H1 (cell line): ENCODE data around the gene GARNL3. TPM values are rescaled to one million over a fixed set of nuclear protein-coding genes. Genes with fewer than 3 reads are reported as not detected.

ENCODE experiments used
- EGR1 ChIP-seq: IDR thresholded peaks from 2 replicates; pipeline ENCODE4 v1.6.1; 2011; ENCODE audit warnings: low read depth, low read length, borderline replicate concordance
- GTF2F1 ChIP-seq: IDR thresholded peaks from 2 replicates; pipeline ENCODE4 v1.6.1; 2012; ENCODE audit warnings: low read depth, low read length, improper control_type of control experiment, borderline replicate concordance
- RAD21 ChIP-seq, 2 experiments: IDR thresholded peaks in 1 of 2; conservative IDR thresholded peaks in 1 of 2; 2 replicates each; pipeline ENCODE4 v1.6.1; 2011; ENCODE audit warnings: low read depth in 2 of 2, low read length in 2 of 2, improper control_type of control experiment in 1 of 2, inconsistent platforms in 1 of 2, mild to moderate bottlenecking in 1 of 2, moderate library complexity in 1 of 2
- RXRA ChIP-seq: IDR thresholded peaks from 2 replicates; pipeline ENCODE4 v1.6.1; 2011; ENCODE audit warnings: low read depth, mild to moderate bottlenecking, low read length, moderate library complexity; ENCODE audit not compliant: insufficient read depth
- TCF12 ChIP-seq: IDR thresholded peaks from 2 replicates; pipeline ENCODE4 v1.6.1; 2011; ENCODE audit warnings: low read depth, mild to moderate bottlenecking, low read length
- USF2 ChIP-seq: IDR thresholded peaks from 2 replicates; pipeline ENCODE4 v1.6.1; 2011; ENCODE audit warnings: low read length, improper control_type of control experiment
- polyA plus RNA-seq, 7 experiments: library from polyadenylated mRNA; depleted of rRNA in 3 of 7; stranded (reverse) in 5 of 7; unstranded in 2 of 7; fragments of >200 nt in 5 of 7; fragments of 200-250 nt in 2 of 7; gene quantifications; 1 replicate in 5 of 7; 2 replicates in 1 of 7; 4 replicates in 1 of 7; pipeline versions ENCODE4 v1.2.1 to v1.2.3, GENCODE V29; 2011 to 2013; ENCODE audit warnings: missing spikeins in 2 of 7, mixed read lengths in 2 of 7
- total RNA-seq: library from RNA; stranded (reverse); fragmentation: NEBNext Ultra II Directional; extraction: Animal tissue kit (Norgen Biotek cat#: 25700); gene quantifications from 2 replicates; pipeline ENCODE4 v1.2.1, GENCODE V29; 2021

The GARNL3 gene
- total and polyA plus RNA-seq, 2 of the 8 experiments (the other 6 are each of a cell fraction or from before 2014, with no cell fraction given), result 6.5 to 18.3 TPM

DNA sequence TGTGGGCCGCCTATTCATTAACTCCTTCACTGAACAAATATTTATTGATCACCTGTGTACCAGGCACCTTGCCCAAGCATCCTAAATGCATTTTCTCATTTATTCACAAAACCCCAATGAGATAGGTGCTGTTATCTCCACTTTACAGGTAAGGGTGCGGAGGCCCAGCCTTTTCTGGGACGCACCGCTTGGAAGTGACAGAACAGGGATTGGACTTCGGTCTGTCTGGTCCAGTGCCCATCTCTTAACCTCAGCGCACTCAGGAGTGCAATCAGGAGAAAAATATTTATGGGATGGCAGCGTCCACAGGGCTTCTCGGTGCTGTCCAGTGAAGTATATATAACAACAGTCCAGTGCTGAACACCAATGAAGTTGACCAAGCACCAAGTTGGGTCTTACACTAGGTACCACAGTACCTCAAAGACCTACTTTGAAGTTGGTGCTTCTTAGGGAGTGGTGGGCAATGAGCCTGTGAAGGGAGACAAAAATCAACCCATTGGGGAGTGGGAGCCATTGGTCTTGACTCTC lies 18.9 kb upstream of the GARNL3 start (continued):
- TF ChIP-seq RAD21 (IDR thresholded peaks at IDR 0.05 in 1 of 2, conservative IDR thresholded peaks at IDR 0.05 in 1 of 2; ENCODE audit: low read depth in 2 of 2, low read length in 2 of 2), result no peak
- no peak for TF ChIP-seq TCF12
- TF ChIP-seq GTF2F1, result no peak
- TF ChIP-seq RXRA, result no peak
- TF ChIP-seq USF2, result no peak
- no peak for TF ChIP-seq EGR1
